ENCODE results near the gene MRTO4. TPM values are rescaled to one million over a fixed set of nuclear protein-coding genes. Genes with fewer than 3 reads are reported as not detected.

Gene MRTO4
- total and polyA plus RNA-seq, 10 donors = 12.1 to 44.1 (median 25.4) TPM

- DNase-seq = no peak
- intact Hi-C loops (cut with DNase I; ENCODE audit: low total_unique reads) = no loop called here
- Histone ChIP-seq H3K4me1 (peaks cover 4 to 36% (median 15%) of the 10 kb centered on the region in 6 donors), H3K9me3 (no peaks in the 10 kb centered on the region), H3K36me3 (peaks cover 0 to 66% (median 57%) of the 10 kb centered on the region in 6 donors), H3K4me3 (no peak overlapping the region), H3K27ac (no peak overlapping the region), H3K27me3 (replicated peaks in 1 of 7) (no peaks in the 10 kb centered on the region)
- 90 to 98% (median 93%) methylated on average over 9 to 10 of the region's 10 CpGs for WGBS, 5 donors
- TF ChIP-seq POLR2AphosphoS5 (IDR thresholded peaks at IDR 0.05) (no peak), CTCF (IDR thresholded peaks at IDR 0.05 in 8 of 11, conservative IDR thresholded peaks at IDR 0.05 in 3 of 11) (no peak), POLR2A (IDR thresholded peaks at IDR 0.05) (no peak)
Measured at GRCh38 chr1:19258353-19258752, 6.7 kb downstream of the MRTO4 start.

- 75 to 80% (median 75%) methylated on average over 19 to 21 of the region's 21 CpGs for WGBS, 5 donors
- H3K4me1 ChIP-seq = peaks cover 0 to 21% (median 6%) of the 10 kb centered on the region in 6 donors
- intact Hi-C loops (cut with DNase I; ENCODE audit: low total_unique reads) = no loop called here
- peaks cover 0 to 55% (median 54%) of the 10 kb centered on the region in 6 donors for H3K36me3 ChIP-seq
- no peaks in the 10 kb centered on the region for H3K27me3 ChIP-seq (replicated peaks in 1 of 7)
- H3K4me3 ChIP-seq = no peak overlapping the region
- H3K9me3 ChIP-seq = no peaks in the 10 kb centered on the region
- H3K27ac ChIP-seq = peak overlapping the region in 4 of 8 donors; percentile 26 to 65 (median 36)
- no peak for DNase-seq
- TF ChIP-seq POLR2A (IDR thresholded peaks at IDR 0.05) = no peak
- peak; percentile 23 to 61 (median 29) for TF ChIP-seq POLR2AphosphoS5 (IDR thresholded peaks at IDR 0.05)
Measured at GRCh38 chr1:19260211-19261138, 8.9 kb downstream of the MRTO4 start.

- intact Hi-C loops (cut with DNase I; ENCODE audit: low total_unique reads) = no loop called here
- peaks cover 0 to 21% (median 6%) of the 10 kb centered on the region in 6 donors for H3K4me1 ChIP-seq
- no peaks in the 10 kb centered on the region for H3K27me3 ChIP-seq (replicated peaks in 1 of 7)
- no peaks in the 10 kb centered on the region for H3K9me3 ChIP-seq
- TF ChIP-seq CTCF (IDR thresholded peaks at IDR 0.05 in 8 of 11, conservative IDR thresholded peaks at IDR 0.05 in 3 of 11) = no peak
- no peak overlapping the region for H3K27ac ChIP-seq
- WGBS, 5 donors = 73 to 94% (median 82%) methylated on average over 5 of the region's 5 CpGs
- no peak overlapping the region for H3K4me3 ChIP-seq
- DNase-seq = no peak
- peaks cover 0 to 40% (median 39%) of the 10 kb centered on the region in 6 donors for H3K36me3 ChIP-seq
Measured at GRCh38 chr1:19262047-19262446, 10.4 kb downstream of the MRTO4 start.

GRCh38 chr1:19262744-19263143, 11.1 kb downstream of the MRTO4 start:
- 87 to 96% (median 92%) methylated on average over 5 of the region's 5 CpGs for WGBS, 5 donors
- H3K9me3 ChIP-seq = no peaks in the 10 kb centered on the region
- no peak overlapping the region for H3K27ac ChIP-seq
- H3K27me3 ChIP-seq (replicated peaks in 1 of 7) = no peaks in the 10 kb centered on the region
- H3K4me3 ChIP-seq = no peak overlapping the region
- no peak for DNase-seq
- peaks cover 0 to 33% (median 32%) of the 10 kb centered on the region in 6 donors for H3K36me3 ChIP-seq
- intact Hi-C loops (cut with DNase I; ENCODE audit: low total_unique reads) = no loop called here
- peaks cover 0 to 17% (median 6%) of the 10 kb centered on the region in 6 donors for H3K4me1 ChIP-seq
- TF ChIP-seq POLR2A (IDR thresholded peaks at IDR 0.05) = no peak
- no peak for TF ChIP-seq POLR2AphosphoS5 (IDR thresholded peaks at IDR 0.05)
- TF ChIP-seq CTCF (IDR thresholded peaks at IDR 0.05 in 8 of 11, conservative IDR thresholded peaks at IDR 0.05 in 3 of 11) = no peak

Measured in spleen (tissue), 11 donors.